GM18505 (cell line): Measurements from ENCODE around the gene LRRK2.
A peak's percentile ranks its signal among the peaks of the same experiment; 100 is the strongest.
"Not testable (repeated sequence)": the region's sequence is repeated elsewhere in the genome, so short reads cannot be mapped to it uniquely, and the experiment has no call there.

ENCODE experiments used
- ATAC-seq: cut with Tn5 transposase; IDR thresholded peaks from one replicate; pipeline ENCODE4 v1.9.1; 2021; ENCODE audit not compliant: unreplicated experiment
- POLR2A ChIP-seq: IDR thresholded peaks from 4 replicates; pipeline ENCODE4 v1.6.1; 2011; ENCODE audit warnings: borderline replicate concordance; ENCODE audit not compliant: insufficient read depth, insufficient read length; ENCODE audit errors: extremely low read depth

Gene LRRK2

GRCh38 chr12:40241741-40242140 lies 16.9 kb downstream of the LRRK2 start:
- TF ChIP-seq POLR2A = no peak
- no peak for ATAC-seq

GRCh38 chr12:40244526-40245156 lies 19.8 kb downstream of the LRRK2 start:
- ATAC-seq = not testable (repeated sequence)

- no peak for ATAC-seq
Observed at GRCh38 chr12:40248034-40248433, 23.2 kb downstream of the LRRK2 start.

GRCh38 chr12:40248585-40249297 lies 23.9 kb downstream of the LRRK2 start:
- ATAC-seq = peak; percentile 69
- TF ChIP-seq POLR2A = no peak

More at GRCh38 chr12:40248034-40248433, 23.2 kb downstream of the LRRK2 start:
- TF ChIP-seq POLR2A = no peak

GRCh38 chr12:40250652-40251051 lies 25.9 kb downstream of the LRRK2 start:
- ATAC-seq = not testable (repeated sequence)

GRCh38 chr12:40253936-40254335 lies 29.1 kb downstream of the LRRK2 start:
- TF ChIP-seq POLR2A = no peak
- ATAC-seq = no peak

GRCh38 chr12:40254455-40255085 lies 29.8 kb downstream of the LRRK2 start:
- TF ChIP-seq POLR2A = no peak
- no peak for ATAC-seq

- no peak for TF ChIP-seq POLR2A
- no peak for ATAC-seq
Observed at GRCh38 chr12:40258371-40258770, 33.6 kb downstream of the LRRK2 start.

GRCh38 chr12:40261937-40262336 lies 37.1 kb downstream of the LRRK2 start:
- TF ChIP-seq POLR2A = no peak
- peak; percentile 78 for ATAC-seq

GRCh38 chr12:40262657-40263056 lies 37.9 kb downstream of the LRRK2 start:
- no peak for TF ChIP-seq POLR2A
- peak; percentile 80 for ATAC-seq

- peak; percentile 45 for ATAC-seq
- no peak for TF ChIP-seq POLR2A
Observed at GRCh38 chr12:40263616-40264409, 39.0 kb downstream of the LRRK2 start.

GRCh38 chr12:40271981-40272664 lies 47.3 kb downstream of the LRRK2 start:
- TF ChIP-seq POLR2A = no peak

GRCh38 chr12:40281791-40282364 lies 57.1 kb downstream of the LRRK2 start:
- no peak for ATAC-seq
- TF ChIP-seq POLR2A = no peak

More at GRCh38 chr12:40271981-40272664, 47.3 kb downstream of the LRRK2 start:
- ATAC-seq = no peak
